Small intestine (tissue), 7 donors: Measurements from ENCODE around the gene PCGF1. TPM values are rescaled to one million over a fixed set of nuclear protein-coding genes. Genes with fewer than 3 reads are reported as not detected.
A peak's percentile ranks its signal among the peaks of the same experiment; 100 is the strongest.

Experiments used
- DNase-seq, 2 donors: peaks; one replicate each; pipeline versions ENCODE4 v3.0.0 to v3.0.0-alpha.2; 2013
- FAIRE-seq: peaks from 2 replicates; lab custom pipeline; 2012; peaks lifted over from hg19 to GRCh38; lab: Jason Lieb, UNC
- H3K27ac ChIP-seq, 3 donors: one replicate each; pipeline ENCODE4 v1.5.1; 2013; ENCODE audit warnings: low read length in 2 of 3, mild to moderate bottlenecking in 2 of 3, control low read depth in 1 of 3, inconsistent platforms in 1 of 3, low read depth in 1 of 3, moderate library complexity in 1 of 3
- H3K27me3 ChIP-seq, 3 donors: one replicate each; pipeline ENCODE4 v1.6.1; 2013; ENCODE audit warnings: low read length in 3 of 3, inconsistent platforms in 1 of 3; ENCODE audit not compliant: control insufficient read depth in 3 of 3, insufficient read depth in 3 of 3
- H3K36me3 ChIP-seq, 3 donors: one replicate each; pipeline ENCODE4 v1.6.1; 2013; ENCODE audit warnings: low read length in 3 of 3, inconsistent platforms in 1 of 3, low read depth in 1 of 3, mild to moderate bottlenecking in 1 of 3, moderate library complexity in 1 of 3; ENCODE audit not compliant: control insufficient read depth in 3 of 3, insufficient read depth in 2 of 3
- H3K4me1 ChIP-seq, 3 donors: one replicate each; pipeline ENCODE4 v1.6.1; 2013; ENCODE audit warnings: low read length in 2 of 3, inconsistent platforms in 1 of 3, low read depth in 1 of 3, mild to moderate bottlenecking in 1 of 3, moderate library complexity in 1 of 3; ENCODE audit not compliant: control insufficient read depth in 3 of 3, insufficient read depth in 2 of 3
- H3K4me3 ChIP-seq, 3 donors: one replicate each; pipeline ENCODE4 v1.5.1; 2013; ENCODE audit warnings: low read length in 3 of 3, control low read depth in 1 of 3, inconsistent platforms in 1 of 3, low read depth in 1 of 3, mild to moderate bottlenecking in 1 of 3, moderate library complexity in 1 of 3
- H3K9me3 ChIP-seq, 2 donors: one replicate each; pipeline ENCODE4 v1.6.1; 2013; ENCODE audit warnings: low read depth in 1 of 2, low read length in 1 of 2; ENCODE audit not compliant: control insufficient read depth in 2 of 2, insufficient read depth in 1 of 2
- WGBS, 3 donors: extraction: QIAGEN DNeasy Blood & Tissue Kit; methylation state at CpG; one replicate each; pipeline ENCODE4 v1.1.7; 2013; 5-methylcytosine and 5-hydroxymethylcytosine counted together
- polyA plus RNA-seq, 4 donors: library from polyadenylated mRNA; stranded (reverse) in 3 of 4; unstranded in 1 of 4; fragments of 200-250 nt in 3 of 4; fragments of 120-200 nt in 1 of 4; gene quantifications; one replicate each; pipeline versions ENCODE4 v1.2.1 to v1.2.3, GENCODE V29; 2013
- donor health status: healthy with polysubstance abuse.
- donor health status: control.
- donor health status: control.
- donor health status: Bipolar disorder and iron deficiency.
- donor health status: healthy.

PCGF1 gene
- polyA plus RNA-seq, 4 donors: 13.2 to 23.5 (median 18.8) TPM

GRCh38 chr2:74526649-74527230 is 19.2 kb upstream of the PCGF1 start:
- Histone ChIP-seq H3K36me3 (peaks cover 3 to 39% (median 12%) of the 10 kb centered on the region in 3 donors), H3K27ac (no peak overlapping the region), H3K4me1 (peaks cover 0 to 24% (median 5%) of the 10 kb centered on the region in 3 donors), H3K4me3 (no peak overlapping the region), H3K27me3 (no peaks in the 10 kb centered on the region), H3K9me3 (peaks cover 0 to 6% of the 10 kb centered on the region in 2 donors)
- FAIRE-seq (no peak), DNase-seq (no peak)
- WGBS, 3 donors: 94 to 97% (median 96%) methylated on average over 11 of the region's 11 CpGs

GRCh38 chr2:74525717-74526648 is 18.5 kb upstream of the PCGF1 start, which contains the start of gene DQX1:
Gene DQX1 (minus strand): TSS chr2:74526231. CDS start chr2:74525729, 502 bp downstream.
- Histone ChIP-seq H3K27ac (peak within 1 kb of the TSS; percentile 8 to 73 (median 57)), H3K36me3 (peaks cover 3 to 39% (median 12%) of the 10 kb centered on the region in 3 donors), H3K27me3 (no peaks in the 10 kb centered on the region), H3K9me3 (peaks cover 0 to 6% of the 10 kb centered on the region in 2 donors), H3K4me3 (peak within 1 kb of the TSS in 2 of 3 donors; percentile 28 to 31), H3K4me1 (peaks cover 0 to 23% (median 5%) of the 10 kb centered on the region in 3 donors)
- peak; percentile 85 to 99 for DNase-seq
- WGBS, 3 donors: 36 to 71% (median 49%) methylated on average over 11 of the region's 11 CpGs
- FAIRE-seq: no peak

GRCh38 chr2:74524955-74525716 is 17.6 kb upstream of the PCGF1 start:
- Histone ChIP-seq H3K4me1 (peaks cover 0 to 18% (median 5%) of the 10 kb centered on the region in 3 donors), H3K27me3 (peaks cover 0 to 7% (median 0%) of the 10 kb centered on the region in 3 donors), H3K36me3 (peaks cover 3 to 39% (median 12%) of the 10 kb centered on the region in 3 donors), H3K4me3 (peak overlapping the region in 2 of 3 donors; percentile 28 to 31), H3K9me3 (peaks cover 0 to 6% of the 10 kb centered on the region in 2 donors), H3K27ac (peak overlapping the region in 2 of 3 donors; percentile 57 to 73)
- FAIRE-seq: no peak
- DNase-seq: no peak
- WGBS, 3 donors: 92 to 95% (median 93%) methylated on average over 10 of the region's 10 CpGs

GRCh38 chr2:74524005-74524404 is 16.5 kb upstream of the PCGF1 start:
- DNase-seq: no peak
- 88 to 94% (median 91%) methylated on average over 9 of the region's 9 CpGs for WGBS, 3 donors
- Histone ChIP-seq H3K27me3 (peaks cover 0 to 16% (median 0%) of the 10 kb centered on the region in 3 donors), H3K27ac (no peak overlapping the region), H3K36me3 (peaks cover 3 to 43% (median 14%) of the 10 kb centered on the region in 3 donors), H3K4me3 (no peak overlapping the region), H3K4me1 (peaks cover 0 to 18% (median 5%) of the 10 kb centered on the region in 3 donors), H3K9me3 (peaks cover 0 to 6% of the 10 kb centered on the region in 2 donors)
- FAIRE-seq: no peak

- no peak for DNase-seq
- Histone ChIP-seq H3K4me3 (no peak overlapping the region), H3K9me3 (peaks cover 0 to 6% of the 10 kb centered on the region in 2 donors), H3K27ac (no peak overlapping the region), H3K36me3 (peaks cover 0 to 31% (median 15%) of the 10 kb centered on the region in 3 donors), H3K27me3 (peaks cover 0 to 30% (median 7%) of the 10 kb centered on the region in 3 donors), H3K4me1 (peaks cover 0 to 10% (median 0%) of the 10 kb centered on the region in 3 donors)
- 82 to 89% (median 85%) methylated on average over 3 of the region's 3 CpGs for WGBS, 3 donors
- no peak for FAIRE-seq
Measured at GRCh38 chr2:74522516-74522915, 15.0 kb upstream of the PCGF1 start.

- Histone ChIP-seq H3K27ac (no peak overlapping the region), H3K27me3 (peaks cover 9 to 87% (median 42%) of the 10 kb centered on the region in 3 donors), H3K4me1 (peaks cover 0 to 13% (median 9%) of the 10 kb centered on the region in 3 donors), H3K36me3 (peaks cover 0 to 7% (median 6%) of the 10 kb centered on the region in 3 donors), H3K4me3 (peak overlapping the region in 1 of 3 donors; percentile 35), H3K9me3 (peaks cover 0 to 8% of the 10 kb centered on the region in 2 donors)
- 77 to 84% (median 82%) methylated on average over 13 of the region's 13 CpGs for WGBS, 3 donors
- no peak for DNase-seq
- FAIRE-seq: no peak
Measured at GRCh38 chr2:74516650-74517049, 9.2 kb upstream of the PCGF1 start.

- 4 to 9% (median 9%) methylated on average over 51 to 72 of the region's 72 CpGs for WGBS, 3 donors
- Histone ChIP-seq H3K27ac (no peak overlapping the region), H3K4me1 (peaks cover 0 to 13% (median 9%) of the 10 kb centered on the region in 3 donors), H3K4me3 (peak overlapping the region in 2 of 3 donors; percentile 35), H3K9me3 (peaks cover 0 to 8% of the 10 kb centered on the region in 2 donors), H3K36me3 (peaks cover 0 to 7% (median 6%) of the 10 kb centered on the region in 3 donors), H3K27me3 (peaks cover 9 to 93% (median 47%) of the 10 kb centered on the region in 3 donors)
- DNase-seq (peak; percentile 65 to 78), FAIRE-seq (no peak)
Measured at GRCh38 chr2:74515981-74516633, 8.6 kb upstream of the PCGF1 start.
